HG03108 (cell line): ENCODE measurements around the gene VILL.
"Not testable (repeated sequence)": the region's sequence is repeated elsewhere in the genome, so short reads cannot be mapped to it uniquely, and the experiment has no call there.

ENCODE experiments used
- ATAC-seq: cut with Tn5 transposase; IDR thresholded peaks from one replicate; pipeline ENCODE4 v1.9.1; 2021; ENCODE audit warnings: moderate library complexity; ENCODE audit not compliant: unreplicated experiment

VILL gene

DNA sequence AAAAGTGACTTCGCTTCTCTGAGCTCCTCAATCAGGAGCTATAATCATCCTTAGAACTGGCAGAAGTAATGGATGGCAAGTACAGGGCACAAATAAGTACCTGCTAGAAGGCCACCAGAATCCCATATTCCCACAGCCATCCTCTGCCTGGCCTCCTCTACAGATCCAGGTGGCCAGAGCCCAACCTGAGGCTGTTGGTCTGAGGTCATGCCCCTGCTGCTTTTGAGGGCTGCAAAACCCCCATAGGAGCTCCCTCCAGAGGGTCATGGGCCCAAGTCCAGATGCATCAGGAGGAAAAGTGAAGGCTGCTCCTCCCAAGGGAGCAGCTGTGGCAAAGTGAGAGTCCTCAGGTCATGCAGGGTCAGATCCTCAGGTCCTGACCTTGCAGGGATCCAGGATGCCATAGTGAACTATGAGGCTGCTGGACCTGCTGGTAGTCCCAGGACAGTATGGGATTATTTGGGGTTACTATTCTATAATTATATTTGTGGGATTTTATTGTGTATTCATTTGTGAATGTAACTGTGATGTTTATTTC, 41.8 kb downstream of the VILL start:
- ATAC-seq = no peak

DNA sequence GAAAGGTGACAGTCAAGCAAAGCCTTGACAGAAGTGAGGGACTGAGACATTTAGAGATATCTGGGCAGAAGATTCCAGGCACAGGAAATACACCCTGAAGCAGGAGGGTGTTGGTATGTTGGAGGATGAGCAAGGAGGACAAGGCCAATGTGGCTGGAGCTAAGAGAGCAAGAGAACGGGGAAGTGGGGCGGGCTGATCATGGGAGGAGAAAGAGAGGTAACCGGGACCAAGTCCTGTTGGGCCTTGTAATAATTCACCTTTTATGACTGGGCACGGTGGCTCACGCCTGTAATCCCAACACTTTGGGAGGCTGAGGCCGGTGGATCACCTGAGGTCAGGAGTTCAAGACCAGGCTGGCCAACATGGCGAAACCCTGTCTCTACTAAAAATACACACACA, 43.0 kb downstream of the VILL start:
- ATAC-seq = not testable (repeated sequence)

DNA sequence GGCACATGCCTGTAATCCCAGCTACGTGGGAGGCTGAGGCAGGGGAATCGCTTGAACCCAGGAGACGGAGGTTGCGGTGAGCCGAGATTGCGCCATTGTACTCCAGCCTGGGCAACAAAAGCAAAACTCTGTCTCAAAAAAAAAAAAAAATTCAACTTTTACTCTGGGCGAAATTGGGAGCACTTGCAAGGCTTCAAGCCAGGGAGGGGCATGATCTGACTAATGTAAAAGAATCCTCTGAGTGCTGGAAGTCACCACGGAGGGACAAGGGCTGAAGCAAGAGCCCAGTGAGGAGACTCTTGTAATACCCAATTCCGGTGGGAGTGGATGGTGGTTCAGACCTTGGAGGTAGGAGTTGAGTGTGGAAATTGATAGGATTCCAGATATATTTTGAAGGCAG, 43.7 kb downstream of the VILL start:
- ATAC-seq = not testable (repeated sequence)

DNA sequence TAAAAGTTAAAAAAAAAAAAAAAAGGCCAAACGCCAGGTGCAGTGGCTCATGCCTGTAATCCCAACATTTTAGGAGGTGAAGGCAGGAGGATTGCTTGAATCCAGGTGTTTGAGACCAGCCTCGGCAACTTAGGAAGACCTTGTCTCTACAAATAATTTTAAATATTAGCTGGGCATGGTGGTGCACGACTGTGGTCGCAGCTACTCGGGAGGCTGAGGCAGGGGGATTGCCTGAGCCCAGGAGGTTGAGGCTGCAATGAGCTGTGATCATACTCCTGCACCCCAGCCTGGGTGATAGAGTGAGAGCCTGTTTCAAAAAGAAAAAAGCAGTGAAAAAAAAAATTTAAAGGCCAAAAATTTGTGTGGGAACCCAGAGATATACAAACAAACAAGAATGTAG, 45.7 kb downstream of the VILL start:
- ATAC-seq = no peak

DNA sequence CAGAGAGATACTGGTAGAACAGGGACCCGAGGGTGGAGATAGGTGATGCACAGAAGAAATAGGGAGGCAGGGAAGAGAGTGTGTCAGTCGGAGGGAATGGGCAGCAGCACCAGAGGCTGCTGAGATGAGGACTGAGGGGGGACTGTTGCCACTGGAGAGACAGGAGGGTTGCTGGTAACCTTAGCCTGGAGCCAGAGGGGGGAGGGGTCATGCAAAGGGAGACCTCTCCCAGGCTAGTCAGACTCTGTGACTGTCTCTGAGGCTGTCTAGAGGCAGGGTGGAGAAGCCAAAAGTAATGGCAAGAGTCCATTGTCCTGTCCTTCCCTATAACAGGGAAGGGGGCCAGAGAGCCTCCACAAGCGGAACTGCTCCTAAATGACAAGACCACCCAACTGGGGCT, 46.3 kb downstream of the VILL start:
- no peak for ATAC-seq

DNA sequence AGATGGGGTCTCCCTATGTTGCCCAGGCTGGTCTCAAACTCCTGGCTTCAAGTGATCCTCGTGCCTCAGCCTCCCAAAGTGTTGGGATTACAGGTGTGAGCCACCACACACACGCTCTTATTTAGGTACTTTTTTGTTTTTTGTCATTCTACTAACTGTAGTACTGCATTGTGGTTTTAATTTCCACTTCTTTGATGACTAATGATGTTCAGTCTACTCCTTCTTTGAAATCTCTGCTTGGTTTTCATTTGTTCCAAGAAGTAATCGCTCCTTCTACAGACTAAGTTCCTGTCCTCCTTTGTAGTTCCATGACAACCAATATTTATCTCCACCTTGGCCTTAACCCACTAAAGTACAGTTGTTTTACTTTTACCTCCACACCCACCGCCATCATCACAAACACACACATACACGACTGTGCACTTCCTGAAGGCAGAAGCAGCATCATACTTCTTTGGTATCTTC, 47.9 kb downstream of the VILL start:
- no peak for ATAC-seq

DNA sequence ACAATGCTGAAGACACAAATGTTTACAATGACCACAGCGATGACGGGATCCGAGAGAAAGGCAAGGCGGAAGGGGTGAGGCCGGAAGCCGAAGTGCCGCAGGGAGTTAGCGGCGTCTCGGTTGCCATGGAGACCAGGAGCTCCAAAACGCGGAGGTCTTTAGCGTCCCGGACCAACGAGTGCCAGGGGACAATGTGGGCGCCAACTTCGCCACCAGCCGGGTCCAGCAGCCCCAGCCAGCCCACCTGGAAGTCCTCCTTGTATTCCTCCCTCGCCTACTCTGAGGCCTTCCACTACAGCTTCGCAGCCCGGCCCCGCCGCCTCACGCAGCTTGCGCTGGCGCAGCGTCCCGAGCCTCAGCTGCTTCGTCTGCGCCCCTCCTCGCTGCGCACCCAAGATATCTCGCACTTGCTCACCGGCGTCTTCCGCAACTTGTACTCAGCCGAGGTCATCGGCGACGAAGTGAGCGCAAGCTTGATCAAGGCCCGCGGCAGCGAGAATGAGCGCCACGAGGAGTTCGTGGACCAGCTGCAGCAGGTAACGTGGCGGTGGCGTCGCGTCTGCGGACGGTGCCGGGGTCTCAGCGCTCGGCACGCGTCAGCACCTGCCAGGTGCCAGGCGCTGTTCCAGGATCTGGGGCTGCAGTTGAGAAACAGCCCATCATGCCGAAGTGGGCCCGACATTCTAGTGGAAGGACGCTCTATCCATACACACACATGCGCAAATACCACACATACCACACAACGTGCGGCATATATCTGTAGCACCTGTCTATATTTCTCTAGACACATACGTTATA, 48.7 kb downstream of the VILL start, which contains the start of gene DLEC1:
Gene DLEC1 (plus strand): TSS at position 108 of the 798 bp plus-strand sequence. CDS start 18 bp downstream, at position 126.
- peak; percentile 84 for ATAC-seq

DNA sequence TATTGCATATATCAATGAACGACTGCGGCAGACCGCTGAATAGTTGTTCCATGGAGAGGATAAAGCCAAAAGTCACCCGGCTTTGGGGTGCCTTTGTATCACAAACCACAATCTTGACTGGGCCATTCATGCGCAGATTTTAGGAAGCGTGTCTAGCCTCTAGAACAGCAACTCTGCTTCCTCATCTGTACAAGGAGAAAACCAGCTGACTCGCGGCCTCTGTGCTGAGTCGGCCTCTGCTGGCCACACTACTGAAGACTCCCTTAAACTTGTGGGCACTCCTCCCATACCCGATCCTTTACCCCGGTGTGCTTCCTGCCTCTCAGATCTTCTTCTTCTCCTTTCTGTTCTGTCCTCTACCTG, 49.3 kb downstream of the VILL start:
- peak; percentile 73 for ATAC-seq

DNA sequence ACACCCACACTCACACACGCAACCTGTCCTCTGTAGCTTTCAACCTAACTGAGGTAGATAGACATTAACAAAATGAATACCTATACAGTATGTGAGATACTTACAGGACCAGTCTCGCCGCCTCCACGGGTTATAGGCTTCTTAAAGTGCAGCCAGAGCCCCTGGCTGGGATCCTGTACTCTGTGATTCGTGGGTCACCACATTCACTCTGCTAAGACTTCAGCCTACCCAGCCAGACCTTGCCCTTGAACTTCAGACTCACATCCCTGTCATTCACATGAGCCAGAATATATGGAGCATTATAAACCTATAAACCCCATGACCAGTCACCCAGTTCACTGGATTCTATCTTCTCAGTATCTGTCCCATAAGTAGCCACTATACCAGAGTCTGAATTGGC, 49.8 kb downstream of the VILL start:
- no peak for ATAC-seq

DNA sequence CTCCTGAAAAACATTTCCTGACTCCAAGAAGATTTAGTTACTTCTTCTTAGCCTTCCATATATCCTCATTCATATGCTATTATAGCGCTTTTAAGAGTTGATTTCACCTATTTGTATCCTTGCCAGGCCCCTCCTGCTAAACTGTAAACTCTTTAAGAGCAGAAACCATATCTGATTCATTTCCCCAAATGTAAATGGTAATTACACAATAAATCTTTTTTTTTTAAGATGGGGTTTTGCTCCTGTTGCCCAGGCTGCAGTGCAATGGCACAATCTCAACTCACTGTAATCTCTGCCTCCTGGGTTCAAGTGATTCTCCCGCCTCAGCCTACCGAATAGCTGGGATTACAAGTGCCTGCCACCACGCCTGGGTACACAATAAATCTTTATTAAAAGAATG, 52.9 kb downstream of the VILL start:
- no peak for ATAC-seq

DNA sequence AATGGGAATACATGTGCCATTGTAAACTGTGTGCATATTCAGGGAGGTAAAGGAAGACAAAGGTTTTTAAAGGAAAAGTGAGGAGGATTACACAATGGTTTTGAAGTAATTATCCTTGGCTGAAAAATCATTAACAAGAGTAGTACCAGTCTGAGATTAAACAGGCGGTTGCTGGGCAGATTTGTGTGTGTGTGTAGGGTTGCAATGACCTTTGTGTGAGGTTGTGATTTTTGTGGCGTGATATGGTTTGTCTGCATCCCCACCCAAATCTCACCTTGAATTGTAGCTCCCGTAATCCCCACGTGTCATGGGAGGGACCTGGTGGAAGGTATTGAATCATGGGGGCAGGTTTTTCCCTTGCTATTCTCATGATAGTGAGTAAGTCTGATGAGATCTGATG, 55.4 kb downstream of the VILL start:
- ATAC-seq = no peak

DNA sequence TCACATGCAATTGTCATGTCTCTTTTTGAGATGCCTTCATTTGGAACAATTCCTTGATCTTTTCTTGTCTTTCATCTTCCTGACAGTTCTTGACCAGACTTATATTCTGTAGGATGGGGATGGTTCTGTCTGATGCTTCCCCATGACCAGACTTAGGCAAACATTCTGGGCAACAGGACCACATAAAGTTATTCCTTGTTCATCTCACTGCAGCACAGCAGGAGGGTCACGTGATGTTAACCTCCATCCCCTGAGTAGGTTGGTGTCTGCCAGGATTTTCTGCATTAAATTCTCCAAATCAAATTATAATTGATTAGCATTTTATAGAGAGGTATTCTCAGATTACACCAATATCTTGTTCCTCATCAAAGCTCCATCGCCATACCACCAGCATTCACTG, 56.2 kb downstream of the VILL start:
- no peak for ATAC-seq

DNA sequence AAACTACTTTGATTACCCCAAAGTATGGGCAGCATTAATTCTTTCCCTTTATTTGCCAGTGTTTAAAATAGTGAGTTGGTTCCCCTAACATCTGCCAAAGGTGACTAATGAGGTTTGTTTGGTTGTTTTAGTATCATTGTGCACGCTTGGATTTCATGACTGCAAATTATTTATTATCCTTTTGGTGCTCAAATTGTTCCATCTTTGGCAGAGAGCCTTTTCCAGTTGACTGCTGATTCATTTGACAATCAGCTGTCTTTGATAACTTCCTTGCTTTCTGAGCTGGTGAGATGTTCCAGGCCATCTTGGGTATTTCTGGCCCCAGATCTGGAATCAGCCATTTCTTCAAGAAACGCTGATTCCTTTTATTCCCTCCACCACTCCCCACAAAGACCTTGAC, 57.3 kb downstream of the VILL start:
- ATAC-seq = no peak

DNA sequence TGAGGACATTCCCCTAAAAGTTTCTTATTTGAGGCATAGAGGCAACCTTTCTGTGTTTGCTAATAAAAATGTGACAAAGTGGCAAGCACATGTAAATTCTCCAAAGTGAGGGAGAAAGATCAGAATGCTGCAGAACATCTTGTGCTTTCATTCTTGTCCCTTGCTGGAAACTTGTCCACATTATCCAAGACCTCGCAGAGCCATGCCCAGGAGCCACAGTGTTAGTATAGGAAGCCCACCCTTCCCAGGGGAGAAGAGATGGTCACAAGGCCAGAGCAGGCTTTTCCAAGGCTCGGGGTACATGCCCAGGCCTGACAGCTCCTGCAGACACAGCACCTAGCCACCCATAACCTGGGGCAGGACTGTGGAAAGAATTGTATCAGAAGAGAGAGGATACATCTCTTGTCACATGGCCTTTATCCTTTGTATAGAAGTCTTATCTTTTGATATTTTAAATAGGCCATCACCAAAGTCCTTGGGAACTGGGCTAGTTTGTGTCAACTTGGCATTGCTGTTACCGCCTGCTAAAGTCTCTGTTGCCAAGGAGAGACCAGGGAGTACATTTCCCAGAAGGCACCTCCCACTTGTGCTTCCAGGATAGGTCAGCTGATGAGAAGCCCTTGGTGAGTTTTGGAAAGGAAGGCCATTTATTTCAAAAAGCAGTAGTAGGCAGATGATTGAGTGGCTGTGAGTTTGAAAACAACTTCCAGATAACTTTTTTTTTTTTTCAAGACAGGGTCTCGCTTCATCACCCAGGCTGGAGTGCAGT, 59.0 kb downstream of the VILL start:
- ATAC-seq = no peak

DNA sequence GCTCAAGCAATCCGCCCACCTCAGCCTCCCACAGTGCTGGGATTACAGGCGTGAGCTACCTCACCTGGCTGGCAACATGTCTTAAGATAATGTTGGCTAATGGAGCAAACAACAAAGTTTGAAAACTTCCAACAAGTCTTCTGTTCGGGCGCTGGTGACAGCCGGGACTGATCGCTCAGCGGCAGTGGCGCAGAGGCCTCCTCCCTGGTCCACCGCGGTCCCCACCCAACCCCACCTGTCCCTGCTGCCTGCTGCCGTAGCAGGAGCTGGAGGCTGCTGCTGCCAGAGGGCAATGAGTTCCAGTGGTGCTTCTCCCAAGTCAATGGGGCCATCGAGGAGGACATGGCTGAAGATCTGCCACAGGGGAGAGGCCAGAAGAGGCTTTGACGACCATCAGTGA, 60.5 kb downstream of the VILL start:
- no peak for ATAC-seq

DNA sequence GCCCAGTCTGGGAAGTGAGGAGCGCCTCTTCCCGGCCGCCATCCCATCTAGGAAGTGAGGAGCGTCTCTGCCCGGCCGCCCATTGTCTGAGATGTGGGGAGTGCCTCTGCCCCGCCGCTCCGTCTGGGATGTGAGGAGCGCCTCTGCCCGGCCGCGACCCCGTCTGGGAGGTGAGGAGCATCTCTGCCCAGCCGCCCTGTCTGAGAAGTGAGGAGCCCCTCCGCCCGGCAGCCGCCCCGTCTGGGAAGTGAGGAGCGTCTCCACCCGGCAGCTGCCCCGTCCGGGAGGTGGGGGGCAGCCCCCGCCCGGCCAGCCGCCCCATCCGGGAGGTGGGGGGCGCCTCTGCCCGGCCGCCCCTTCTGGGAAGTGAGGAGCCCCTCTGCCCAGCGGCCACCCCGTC, 62.7 kb downstream of the VILL start:
- not testable (repeated sequence) for ATAC-seq

DNA sequence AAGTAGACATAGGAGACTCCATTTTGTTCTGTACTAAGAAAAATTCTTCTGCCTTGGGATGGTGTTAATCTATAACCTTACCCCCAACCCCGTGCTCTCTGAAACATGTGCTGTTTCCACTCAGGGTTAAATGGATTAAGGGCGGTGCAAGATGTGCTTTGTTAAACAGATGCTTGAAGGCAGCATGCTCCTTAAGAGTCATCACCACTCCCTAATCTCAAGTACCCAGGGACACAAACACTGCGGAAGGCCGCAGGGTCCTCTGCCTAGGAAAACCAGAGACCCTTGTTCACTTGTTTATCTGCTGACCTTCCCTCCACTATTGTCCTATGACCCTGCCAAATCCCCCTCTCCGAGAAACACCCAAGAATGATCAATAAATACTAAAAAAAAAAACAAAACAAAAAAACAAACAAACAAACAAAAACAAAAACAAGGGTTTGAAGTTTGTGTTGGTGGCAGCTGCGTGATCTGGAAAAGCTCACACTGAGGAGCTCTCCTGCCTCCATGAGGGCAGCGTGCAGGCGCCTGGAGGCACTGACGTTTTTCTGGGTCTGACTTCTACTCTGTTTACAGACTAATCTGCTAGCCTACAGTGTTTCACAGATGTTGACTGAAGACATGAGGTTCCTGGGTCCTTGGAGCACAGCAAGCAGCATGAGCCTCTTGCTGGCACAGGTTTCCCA, 63.4 kb downstream of the VILL start:
- not testable (repeated sequence) for ATAC-seq

DNA sequence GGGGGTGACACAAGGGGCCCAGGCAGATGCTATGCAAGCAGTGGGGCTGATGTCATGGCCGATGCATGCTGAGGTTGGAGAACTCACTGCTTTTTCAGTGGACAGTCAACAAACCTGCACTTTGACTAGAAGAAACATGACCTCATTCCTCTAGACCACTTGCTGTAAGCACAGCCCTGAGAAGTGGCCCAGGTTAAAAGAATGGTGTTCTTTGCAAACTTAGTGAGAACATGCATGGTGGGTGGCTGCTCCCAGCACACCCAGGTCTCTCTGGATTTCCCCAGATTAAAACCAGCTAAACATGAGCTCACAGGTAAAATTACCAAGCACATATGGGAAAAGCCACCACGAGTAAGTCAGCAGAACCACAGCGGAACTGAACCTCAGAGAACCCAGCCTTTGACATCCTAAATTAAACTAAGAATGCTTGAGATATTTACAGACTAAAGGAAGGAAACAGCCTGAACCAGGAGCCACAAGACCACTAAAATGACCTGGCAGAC, 64.0 kb downstream of the VILL start:
- no peak for ATAC-seq
